Posterior cingulate gyrus (tissue), 11 donors: Measurements from ENCODE around the gene FIBP.

Source experiments
- DNase-seq, 10 donors: peaks; one replicate each; pipeline versions ENCODE4 v3.0.0 to v3.0.0-alpha.2; 2020 to 2021; ENCODE audit warnings: mixed read lengths in 3 of 10
- intact Hi-C: fragments of 100-400 bp; cut with DNase I; formaldehyde crosslinking; loops from one replicate; pipeline ENCODE4 v1.15.1; 2023

The FIBP gene

GRCh38 chr11:65892137-65892540 lies 3.9 kb upstream of the FIBP start:
- intact Hi-C loops: loop anchor here (1.0 to 5.0 kb wide), 2 partner anchors 28 to 70 kb away; partner anchors contain the start of gene SART1
- DNase-seq: peak in 2 of 10 donors; percentile 62 to 82

- peak in 2 of 10 donors; percentile 76 to 83 for DNase-seq
- intact Hi-C loops: loop anchor here (1.0 to 5.0 kb wide), 3 partner anchors 29 to 71 kb away; partner anchors contain the start of genes CFL1 and SART1
Measured at GRCh38 chr11:65891219-65892136, 3.2 kb upstream of the FIBP start.

- DNase-seq: peak; percentile 96 to 100 (median 99)
- intact Hi-C loops: loop anchor here (2.0 to 5.0 kb wide), 2 partner anchors 32 to 72 kb away; partner anchors contain the start of genes CFL1 and SART1
Measured at GRCh38 chr11:65890324-65891218, 2.3 kb upstream of the FIBP start, which contains the start of gene CCDC85B. Gene CCDC85B, plus strand, starts transcription at chr11:65890673. Its CDS starts 111 bp downstream, at chr11:65890784.

- peak in 2 of 10 donors; percentile 90 to 92 for DNase-seq
- intact Hi-C loops: loop anchor here (2.0 kb wide), 1 partner anchor 31 kb away; the partner anchor contains the start of genes C11orf68 and DRAP1
Measured at GRCh38 chr11:65887723-65888162, 528 bp downstream of the FIBP start.

- intact Hi-C loops: no loop called here
- DNase-seq: peak in 2 of 10 donors; percentile 43 to 53
Measured at GRCh38 chr11:65886826-65887722, 1.2 kb downstream of the FIBP start.

GRCh38 chr11:65885808-65886536 lies 2.3 kb downstream of the FIBP start:
- intact Hi-C loops: loop anchor here (2.0 kb wide), 1 partner anchor 103 kb away; no protein-coding TSS in a partner anchor
- peak in 2 of 10 donors; percentile 21 to 69 for DNase-seq

GRCh38 chr11:65885231-65885630 lies 3.0 kb downstream of the FIBP start:
- peak in 1 of 10 donors; percentile 24 for DNase-seq
- intact Hi-C loops: loop anchor here (2.0 kb wide), 1 partner anchor 104 kb away; no protein-coding TSS in a partner anchor

- intact Hi-C loops: loop anchor here (2.0 kb wide), 1 partner anchor 104 kb away; no protein-coding TSS in a partner anchor
Measured at GRCh38 chr11:65884716-65885092, 3.6 kb downstream of the FIBP start.

GRCh38 chr11:65883786-65884715 lies 4.2 kb downstream of the FIBP start:
- intact Hi-C loops: loop anchor here (2.0 kb wide), 1 partner anchor 105 kb away; no protein-coding TSS in a partner anchor
- DNase-seq: peak in 2 of 10 donors; percentile 45 to 56

More at GRCh38 chr11:65884716-65885092, 3.6 kb downstream of the FIBP start:
- peak; percentile 59 to 97 (median 80) for DNase-seq

GRCh38 chr11:65883058-65883761 lies 5.1 kb downstream of the FIBP start:
- DNase-seq: peak in 2 of 10 donors; percentile 40 to 46
- intact Hi-C loops: no loop called here

GRCh38 chr11:65882120-65883057 lies 5.9 kb downstream of the FIBP start:
- intact Hi-C loops: no loop called here
- DNase-seq: peak in 2 of 10 donors; percentile 58 to 62

GRCh38 chr11:65880844-65881421 lies 7.3 kb downstream of the FIBP start:
- intact Hi-C loops: no loop called here
- peak in 2 of 10 donors; percentile 37 to 54 for DNase-seq

- intact Hi-C loops: no loop called here
- peak in 2 of 10 donors; percentile 24 to 33 for DNase-seq
Measured at GRCh38 chr11:65880027-65880426, 8.2 kb downstream of the FIBP start.

GRCh38 chr11:65879617-65880016 lies 8.7 kb downstream of the FIBP start, which contains the start of gene CTSW:
Gene CTSW, plus strand, starts transcription at chr11:65879837. Its CDS starts 18 bp downstream, at chr11:65879855.
- intact Hi-C loops: no loop called here
- peak in 2 of 10 donors; percentile 54 to 75 for DNase-seq
